GM21423 (cell line): ENCODE results near the gene TELO2.

Experiments
- ATAC-seq: cut with Tn5 transposase; IDR thresholded peaks from one replicate; pipeline ENCODE4 v1.9.1; 2021; ENCODE audit warnings: mild to moderate bottlenecking, moderate library complexity; ENCODE audit not compliant: unreplicated experiment

Gene TELO2

GRCh38 chr16:1511662-1512569 is 18.8 kb downstream of the TELO2 start:
- ATAC-seq = no peak

- ATAC-seq = no peak
Observed at GRCh38 chr16:1512774-1513173, 19.6 kb downstream of the TELO2 start.

GRCh38 chr16:1514507-1514906 is 21.3 kb downstream of the TELO2 start:
- no peak for ATAC-seq

- no peak for ATAC-seq
Observed at GRCh38 chr16:1518626-1519135, 25.5 kb downstream of the TELO2 start.

- ATAC-seq = no peak
Observed at GRCh38 chr16:1519831-1520230, 26.7 kb downstream of the TELO2 start.

- ATAC-seq = no peak
Observed at GRCh38 chr16:1520461-1520860, 27.3 kb downstream of the TELO2 start.

GRCh38 chr16:1523581-1524245 is 30.6 kb downstream of the TELO2 start:
- no peak for ATAC-seq

- no peak for ATAC-seq
Observed at GRCh38 chr16:1524366-1524765, 31.2 kb downstream of the TELO2 start.

- no peak for ATAC-seq
Observed at GRCh38 chr16:1525871-1526607, 32.9 kb downstream of the TELO2 start.

- no peak for ATAC-seq
Observed at GRCh38 chr16:1526608-1527555, 33.7 kb downstream of the TELO2 start.

GRCh38 chr16:1527836-1528811 is 35.0 kb downstream of the TELO2 start:
- ATAC-seq = no peak

GRCh38 chr16:1528921-1529537 is 35.9 kb downstream of the TELO2 start:
- no peak for ATAC-seq

- no peak for ATAC-seq
Observed at GRCh38 chr16:1530349-1530882, 37.3 kb downstream of the TELO2 start.

GRCh38 chr16:1530883-1531637 is 37.9 kb downstream of the TELO2 start:
- no peak for ATAC-seq

- ATAC-seq = no peak
Observed at GRCh38 chr16:1531638-1531910, 38.4 kb downstream of the TELO2 start.

- no peak for ATAC-seq
Observed at GRCh38 chr16:1532081-1532760, 39.1 kb downstream of the TELO2 start.

- ATAC-seq = no peak
Observed at GRCh38 chr16:1532771-1533170, 39.6 kb downstream of the TELO2 start.
